ENCODE data around the gene ZBTB8A.
"Not testable (repeated sequence)": the region's sequence is repeated elsewhere in the genome, so short reads cannot be mapped to it uniquely, and the experiment has no call there.

The ZBTB8A gene

DNA sequence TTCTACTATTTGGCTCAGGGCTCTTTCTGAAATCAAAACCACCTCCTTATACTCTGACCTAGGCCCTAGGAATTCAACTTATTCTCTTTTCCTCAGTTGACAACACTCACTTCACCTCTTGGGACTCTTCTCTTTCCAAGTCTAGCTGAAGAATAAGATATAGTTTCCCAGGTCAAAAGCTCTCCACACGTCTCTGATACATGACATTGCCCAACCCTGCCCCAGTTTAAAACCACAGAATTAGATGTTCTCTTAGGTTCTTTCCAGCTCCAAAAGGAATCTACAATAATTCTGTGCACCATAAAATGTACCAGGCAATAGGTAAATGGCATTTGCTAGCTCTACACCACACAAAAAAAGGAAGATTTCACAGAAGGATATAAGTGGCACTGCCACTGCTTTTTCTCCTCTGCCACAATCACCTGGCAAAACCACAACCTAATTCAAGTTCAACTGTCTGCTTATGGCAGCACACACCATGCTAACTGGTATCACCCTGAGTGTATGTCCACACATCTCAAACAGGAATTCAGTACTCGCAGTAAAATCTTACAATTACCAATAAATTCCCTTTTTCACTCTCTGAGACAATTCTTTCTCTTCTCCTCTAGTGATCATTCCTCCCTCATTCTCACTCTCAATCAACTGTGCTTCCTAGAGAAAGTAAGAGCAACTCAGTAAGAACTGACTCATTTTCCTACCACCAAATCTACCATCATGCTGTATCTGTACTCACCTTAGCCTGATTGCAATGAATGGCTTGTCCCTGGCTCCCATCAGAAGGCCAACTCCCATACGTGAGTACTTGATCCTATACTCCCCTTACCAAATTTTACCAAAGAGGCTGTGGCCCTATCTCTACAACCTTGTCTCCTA lies 83.8 kb downstream of the ZBTB8A start:
- DNase-seq: no peak

DNA sequence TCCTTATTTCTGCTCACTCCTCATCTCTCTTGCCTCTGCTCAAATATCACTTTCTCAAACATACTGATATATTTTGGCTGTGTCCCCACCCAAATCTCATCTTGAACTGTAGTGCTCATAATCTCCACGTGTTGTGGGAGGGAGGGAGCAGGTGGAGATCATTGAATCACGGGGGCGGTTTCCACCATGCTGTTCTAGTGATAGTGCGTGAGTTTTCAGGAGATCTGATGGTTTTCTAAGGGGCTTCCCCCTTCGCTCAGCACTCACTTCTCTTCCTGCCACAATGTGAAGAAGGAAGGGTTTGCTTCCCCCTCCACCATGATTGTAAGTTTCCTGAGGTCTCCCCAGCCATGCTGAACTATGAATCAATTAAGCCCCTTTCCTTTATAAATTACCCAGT lies 84.5 kb downstream of the ZBTB8A start:
- no peak for DNase-seq

DNA sequence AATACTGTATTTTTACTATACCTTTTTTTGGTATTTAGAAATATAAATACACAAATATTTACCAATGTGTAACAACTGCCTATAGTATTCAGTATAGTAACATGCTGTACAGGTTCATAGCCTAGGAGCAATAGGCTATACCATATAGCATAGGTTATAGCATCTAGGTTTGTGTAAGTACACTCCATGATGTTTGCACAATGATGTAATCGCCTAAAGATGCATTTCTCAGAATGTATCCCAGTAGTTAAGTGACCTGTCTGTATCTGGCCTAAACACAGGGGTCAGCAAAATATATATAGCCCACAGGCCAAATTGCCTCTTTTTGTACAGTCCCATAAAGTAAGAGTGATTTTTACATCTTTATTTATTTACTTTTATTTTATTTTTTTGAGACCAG lies 86.9 kb downstream of the ZBTB8A start:
- peak; percentile 2 for DNase-seq

DNA sequence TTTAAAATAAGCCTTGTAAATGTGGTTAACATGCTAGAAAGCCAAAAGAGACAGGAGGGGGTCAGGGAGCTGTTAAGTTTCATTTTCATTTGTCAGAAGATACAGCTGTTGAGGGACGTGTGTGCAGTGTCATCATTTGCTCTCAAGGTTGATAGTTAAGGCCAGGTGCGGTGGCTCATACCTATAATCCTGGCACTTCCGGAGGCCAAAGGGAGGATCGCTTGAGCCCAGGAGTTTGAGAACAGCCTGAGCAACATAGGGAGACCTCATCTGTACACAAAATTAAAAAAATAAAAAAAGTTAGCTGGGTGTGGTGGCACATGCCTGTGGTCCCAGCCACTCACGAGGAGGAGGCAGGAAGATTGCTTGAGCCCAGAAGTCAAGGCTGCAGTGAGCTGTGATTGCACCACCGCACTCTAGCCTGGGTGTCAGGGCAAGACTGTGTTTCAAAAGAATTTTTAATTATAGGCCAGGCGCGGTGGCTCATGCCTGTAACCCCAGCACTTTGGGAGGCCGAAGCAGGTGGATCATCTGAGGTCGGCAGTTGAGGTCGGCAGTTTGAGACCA lies 88.5 kb downstream of the ZBTB8A start:
- no peak for DNase-seq

DNA sequence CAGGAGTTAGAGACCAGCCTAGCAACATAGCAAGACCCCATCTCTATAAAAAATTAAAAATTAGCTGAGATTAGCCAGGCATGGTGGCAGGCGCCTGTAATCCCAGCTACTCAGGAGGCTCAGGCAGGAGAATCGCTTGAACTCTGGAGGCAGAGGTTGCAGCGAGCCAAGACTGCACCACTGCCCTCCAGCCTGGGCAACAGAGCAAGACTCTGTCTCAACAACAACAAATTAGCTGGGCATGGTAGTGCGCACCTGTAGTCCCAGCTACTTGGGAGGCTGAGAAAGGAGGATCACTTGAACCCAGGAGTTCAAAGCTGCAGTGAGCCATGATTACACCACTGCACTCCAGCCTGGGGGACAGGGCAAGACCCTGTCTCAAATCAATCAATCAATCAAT lies 90.9 kb downstream of the ZBTB8A start:
- DNase-seq: not testable (repeated sequence)

DNA sequence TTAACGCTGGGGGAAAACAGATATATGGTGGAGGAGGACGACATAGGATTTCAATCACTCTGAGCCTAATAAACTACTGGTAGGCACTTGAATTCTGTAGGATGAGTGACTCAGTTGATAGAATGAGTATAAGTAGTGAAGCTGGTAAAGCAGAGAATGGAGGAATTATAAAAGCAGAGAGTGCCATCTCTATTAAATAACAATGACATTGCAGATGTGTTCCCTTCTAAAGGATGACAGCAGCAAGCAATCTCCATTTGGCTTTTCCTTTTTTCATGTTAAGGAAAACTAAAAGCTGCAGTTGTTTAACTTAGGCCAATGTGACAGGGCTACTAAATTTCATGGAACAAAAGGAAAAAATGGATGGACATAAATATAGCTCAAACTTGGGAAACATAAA lies 93.6 kb downstream of the ZBTB8A start:
- DNase-seq: no peak

DNA sequence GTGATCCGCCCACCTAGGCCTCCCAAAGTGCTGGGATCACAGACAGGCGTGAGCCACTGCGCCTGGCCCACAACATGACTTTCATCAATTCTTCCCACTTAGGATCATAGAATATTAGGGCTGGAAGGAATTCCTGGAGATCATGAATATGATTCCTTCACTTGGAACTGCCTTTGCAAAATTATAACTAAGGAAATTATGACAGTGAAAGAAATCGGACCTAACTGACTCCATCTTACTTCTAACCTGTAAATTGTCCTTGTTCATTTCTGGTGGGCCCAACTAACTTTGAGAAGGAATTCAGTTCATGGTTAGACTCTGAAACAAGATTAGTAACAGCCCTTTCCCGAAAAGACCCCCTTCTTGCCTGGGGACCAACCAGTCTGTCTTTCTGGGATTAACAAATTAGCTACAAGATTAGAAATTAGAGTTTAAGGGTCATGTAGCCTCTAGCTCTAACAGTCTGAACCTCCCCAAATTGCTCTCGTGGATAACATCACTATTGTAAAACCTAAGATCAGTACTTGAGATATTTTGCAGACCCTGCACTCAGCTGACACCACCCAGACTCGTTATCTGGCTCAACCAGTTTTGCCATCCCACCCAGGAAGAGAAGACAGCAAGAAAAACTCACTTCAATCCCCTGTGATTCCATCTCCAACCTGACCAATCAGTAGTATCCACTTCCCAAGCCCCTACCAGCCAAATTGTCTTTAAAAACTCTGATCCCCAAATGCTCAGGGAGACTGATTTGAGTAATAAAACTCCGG lies 96.5 kb downstream of the ZBTB8A start:
- DNase-seq: no peak

DNA sequence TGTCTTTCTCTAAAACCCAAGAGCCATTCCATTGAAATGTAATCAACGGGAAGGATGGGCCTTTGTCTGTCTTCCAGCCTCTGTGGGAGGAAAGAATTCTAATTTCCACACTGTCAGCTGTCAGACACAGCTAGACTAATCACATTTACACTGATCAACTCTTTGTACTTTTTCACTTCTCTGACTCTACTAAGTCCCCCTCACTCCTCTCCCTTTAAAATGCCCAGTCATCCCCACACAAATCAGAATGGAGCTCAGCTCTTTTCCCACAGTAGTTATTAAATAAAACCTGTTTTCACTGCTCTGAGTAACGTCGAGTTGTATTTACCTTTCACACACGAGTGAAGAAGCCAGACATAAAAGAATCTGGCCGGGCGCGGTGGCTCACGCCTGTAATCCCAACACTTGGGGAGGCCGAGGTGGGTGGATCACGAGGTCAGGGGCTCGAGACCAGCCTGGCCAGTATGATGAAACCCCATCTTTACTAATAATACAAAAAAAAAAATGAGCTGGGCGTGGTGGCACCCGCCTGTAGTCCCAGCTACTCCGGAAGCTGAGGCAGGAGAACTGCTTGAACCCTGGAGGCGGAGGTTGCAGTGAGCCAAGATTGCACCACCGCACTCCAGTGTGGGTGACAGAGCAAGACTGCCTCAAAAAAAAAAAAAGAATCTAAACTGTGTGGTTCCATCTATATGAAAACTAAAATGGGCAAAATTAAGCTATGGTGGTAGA lies 97.9 kb downstream of the ZBTB8A start:
- DNase-seq: no peak

DNA sequence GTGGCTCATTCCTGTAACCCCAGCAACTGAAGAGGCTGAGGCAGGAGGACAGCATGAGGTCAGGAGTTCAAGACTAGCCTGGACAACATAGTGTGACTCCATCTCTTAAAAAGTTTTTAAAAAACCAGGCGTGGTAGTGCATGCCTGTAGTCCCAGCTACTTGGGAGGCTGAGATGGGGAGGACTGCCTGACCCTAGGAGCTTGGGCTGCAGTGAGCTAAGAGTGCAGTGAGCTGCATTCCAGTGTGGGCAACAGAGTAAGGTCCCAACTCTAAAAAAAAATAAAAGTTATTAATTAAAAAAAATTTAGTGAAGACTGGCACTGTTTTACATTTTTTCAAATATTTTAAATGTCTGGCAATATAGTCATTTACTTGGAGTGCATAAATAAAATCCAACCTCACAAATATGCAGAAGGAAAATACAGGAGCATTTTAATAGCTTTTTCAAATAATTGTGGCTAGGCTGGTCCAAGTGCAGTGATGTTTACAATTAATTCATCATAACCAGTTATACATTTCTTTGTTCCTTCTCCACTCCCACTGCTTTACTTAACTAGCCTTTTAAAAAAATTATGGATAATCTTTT lies 100.4 kb downstream of the ZBTB8A start:
- no peak for DNase-seq

DNA sequence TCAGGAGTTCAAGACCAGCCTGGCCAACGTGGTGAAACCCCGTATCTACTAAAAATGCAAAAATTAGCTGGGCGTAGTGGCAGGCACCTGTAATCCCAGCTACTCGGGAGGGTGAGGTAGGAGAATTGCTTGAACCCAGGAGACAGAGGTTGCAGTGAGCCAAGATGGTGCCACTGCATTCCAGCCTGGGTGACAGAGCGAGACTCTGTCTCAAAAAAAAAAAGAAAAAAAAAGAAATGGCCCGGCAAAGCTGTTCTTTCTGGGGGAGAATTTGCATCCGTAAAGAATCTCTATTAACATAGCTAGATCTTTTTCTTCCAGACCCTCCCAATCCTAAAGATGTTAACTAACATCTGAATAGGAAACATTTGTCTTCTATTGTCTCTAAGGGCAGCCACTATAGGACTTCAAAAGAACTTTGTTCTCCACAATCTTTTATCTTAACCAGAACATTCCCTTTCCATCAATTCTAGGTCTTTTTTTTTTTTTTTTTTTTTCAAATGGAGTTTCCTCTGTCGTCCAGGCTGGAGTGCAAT lies 103.1 kb downstream of the ZBTB8A start:
- DNase-seq: not testable (repeated sequence)

DNA sequence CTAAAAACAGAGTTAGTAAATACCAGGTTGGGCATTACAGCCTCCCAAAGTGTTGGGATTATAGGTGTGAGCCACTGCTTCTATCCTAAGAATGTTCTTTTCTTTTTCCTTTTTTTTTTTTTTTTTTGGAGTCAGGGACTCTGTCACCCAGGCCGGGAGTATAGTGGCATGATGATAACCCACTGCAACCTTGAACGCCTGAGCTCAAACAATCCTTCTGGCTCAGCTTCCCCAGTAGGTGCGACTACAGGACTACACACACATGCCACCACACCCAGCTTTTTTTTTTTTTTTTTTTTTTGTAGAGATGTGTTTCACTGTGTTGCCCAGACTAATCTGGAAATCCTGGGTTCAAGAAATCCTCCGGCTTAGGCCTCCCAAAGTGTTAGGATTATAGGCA lies 105.2 kb downstream of the ZBTB8A start:
- no peak for DNase-seq

DNA sequence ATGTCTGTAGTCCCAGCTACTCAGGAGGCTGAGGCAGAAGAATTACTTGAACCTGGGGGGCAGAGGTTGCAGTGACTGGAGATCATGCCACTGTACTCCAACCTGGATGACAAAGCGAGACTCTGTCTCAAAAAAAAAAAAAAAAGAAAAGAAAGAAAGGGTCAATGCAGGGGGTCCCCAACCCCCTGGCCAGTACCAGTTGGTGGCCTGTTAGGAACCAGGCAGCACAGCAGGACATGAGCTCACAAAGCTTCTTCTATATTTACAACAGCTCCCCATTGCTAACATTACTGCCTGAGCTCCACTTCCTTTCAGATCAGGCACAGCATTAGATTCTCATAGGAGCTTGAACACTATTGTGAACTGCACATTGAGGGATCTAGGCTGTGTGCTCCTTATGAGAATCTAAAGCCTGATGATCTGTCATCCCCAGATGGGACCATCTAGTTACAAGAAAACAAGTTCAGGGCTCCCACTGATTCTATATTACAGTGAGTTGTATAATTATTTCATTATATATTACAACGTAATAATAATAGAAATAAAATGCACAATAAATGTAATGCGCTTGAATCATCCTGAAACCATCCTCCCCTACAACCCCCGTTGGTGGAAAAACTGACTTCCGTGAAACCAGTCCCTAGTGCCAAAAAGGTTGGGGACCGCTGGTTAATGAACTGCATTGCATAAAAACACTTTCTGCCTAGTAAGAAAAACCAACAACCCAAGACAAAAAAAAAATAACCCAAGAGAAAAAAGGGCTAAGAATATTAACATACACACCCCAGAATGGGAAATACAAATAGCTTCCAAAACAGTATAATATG lies 108.3 kb downstream of the ZBTB8A start:
- DNase-seq: peak; percentile 7

DNA sequence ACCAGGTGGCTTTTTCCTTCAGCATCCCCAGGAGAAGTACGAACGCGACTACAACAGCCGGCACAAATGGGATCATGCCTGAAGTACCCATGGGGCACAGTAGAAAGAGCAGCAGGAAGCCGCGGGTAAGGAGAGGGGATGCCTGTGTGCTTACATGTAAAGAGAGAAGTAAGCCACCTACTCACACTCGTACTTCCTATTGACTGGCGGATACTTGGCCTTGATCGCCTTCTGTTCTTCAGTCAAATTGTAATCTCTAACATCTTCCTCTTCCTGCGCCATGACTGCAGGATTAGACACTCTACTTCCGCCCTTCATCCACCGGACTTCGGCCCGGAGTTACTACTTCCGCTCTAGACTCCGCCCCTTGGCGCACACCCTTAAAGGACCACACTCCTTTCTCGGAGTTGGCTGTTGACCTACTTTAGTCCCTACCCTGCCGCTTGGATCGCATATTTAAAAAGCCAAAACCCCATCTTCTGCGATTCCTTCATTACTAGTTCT lies 111.1 kb downstream of the ZBTB8A start, which contains the start of gene ZBTB8OS:
Gene ZBTB8OS (minus strand): TSS at position 303 of the 504 bp plus-strand sequence. CDS start 21 bp downstream, at position 282.
- peak; percentile 92 for DNase-seq

DNA sequence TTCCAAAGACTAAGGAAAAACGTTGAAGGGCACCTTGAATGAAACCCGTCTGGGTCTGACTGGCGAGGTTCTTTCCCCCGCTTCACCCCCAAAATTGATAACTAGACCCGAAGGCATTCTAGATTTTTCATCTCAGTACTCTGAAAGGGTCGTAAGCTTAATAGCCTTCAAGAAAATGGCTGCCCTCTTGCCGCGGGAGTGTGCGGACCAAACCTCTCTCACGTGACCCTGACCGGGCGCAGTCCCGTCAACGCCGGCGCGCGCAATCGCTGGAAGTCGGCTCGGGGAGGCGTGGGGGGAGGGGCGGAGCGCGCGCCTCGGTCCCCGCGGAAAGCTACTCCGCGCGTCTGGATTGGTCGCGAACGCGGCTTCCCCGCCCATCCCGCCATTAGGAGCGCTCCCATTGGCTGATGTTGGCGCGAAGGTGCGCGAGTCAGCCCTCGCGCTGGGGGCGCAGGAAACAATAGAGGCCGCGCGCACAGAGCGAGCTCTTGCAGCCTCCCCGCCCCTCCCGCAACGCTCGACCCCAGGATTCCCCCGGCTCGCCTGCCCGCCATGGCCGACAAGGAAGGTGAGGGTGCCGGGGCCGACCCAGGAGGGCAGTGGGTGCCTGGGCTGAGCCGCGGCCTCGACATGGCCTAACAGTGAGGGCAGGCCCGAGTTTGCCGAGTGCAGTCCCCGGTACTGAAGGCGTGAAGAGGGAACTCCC lies 111.7 kb downstream of the ZBTB8A start, which contains the start of gene RBBP4:
Gene RBBP4 (plus strand): TSS at position 457 of the 709 bp plus-strand sequence. CDS start 99 bp downstream, at position 556.
- DNase-seq: peak; percentile 96

DNA sequence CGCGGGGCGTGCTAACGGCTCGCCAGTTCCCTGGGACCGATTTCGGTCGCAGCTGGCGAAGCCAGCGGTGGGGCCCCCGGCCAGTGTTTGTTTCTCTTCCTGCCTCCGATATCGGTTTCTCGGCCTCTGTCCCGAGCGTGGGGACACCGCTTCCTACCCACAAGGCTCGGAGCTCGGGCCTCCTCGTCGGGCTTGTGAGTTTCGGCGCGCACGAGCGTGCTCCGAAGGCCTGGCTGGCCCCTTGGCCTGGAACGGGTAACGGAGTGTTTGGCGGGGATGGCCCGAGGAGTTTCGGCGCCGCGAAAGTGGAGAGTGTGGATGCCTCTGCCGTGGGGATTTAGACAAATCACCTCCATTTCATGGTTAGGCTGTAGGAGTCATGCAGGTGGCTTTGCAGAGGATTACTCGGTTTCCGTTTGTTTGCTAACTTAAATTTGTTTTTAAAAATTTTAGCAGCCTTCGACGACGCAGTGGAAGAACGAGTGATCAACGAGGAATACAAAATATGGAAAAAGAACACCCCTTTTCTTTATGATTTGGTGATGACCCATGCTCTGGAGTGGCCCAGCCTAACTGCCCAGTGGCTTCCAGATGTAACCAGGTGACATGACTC lies 112.3 kb downstream of the ZBTB8A start:
- DNase-seq: peak; percentile 70

DNA sequence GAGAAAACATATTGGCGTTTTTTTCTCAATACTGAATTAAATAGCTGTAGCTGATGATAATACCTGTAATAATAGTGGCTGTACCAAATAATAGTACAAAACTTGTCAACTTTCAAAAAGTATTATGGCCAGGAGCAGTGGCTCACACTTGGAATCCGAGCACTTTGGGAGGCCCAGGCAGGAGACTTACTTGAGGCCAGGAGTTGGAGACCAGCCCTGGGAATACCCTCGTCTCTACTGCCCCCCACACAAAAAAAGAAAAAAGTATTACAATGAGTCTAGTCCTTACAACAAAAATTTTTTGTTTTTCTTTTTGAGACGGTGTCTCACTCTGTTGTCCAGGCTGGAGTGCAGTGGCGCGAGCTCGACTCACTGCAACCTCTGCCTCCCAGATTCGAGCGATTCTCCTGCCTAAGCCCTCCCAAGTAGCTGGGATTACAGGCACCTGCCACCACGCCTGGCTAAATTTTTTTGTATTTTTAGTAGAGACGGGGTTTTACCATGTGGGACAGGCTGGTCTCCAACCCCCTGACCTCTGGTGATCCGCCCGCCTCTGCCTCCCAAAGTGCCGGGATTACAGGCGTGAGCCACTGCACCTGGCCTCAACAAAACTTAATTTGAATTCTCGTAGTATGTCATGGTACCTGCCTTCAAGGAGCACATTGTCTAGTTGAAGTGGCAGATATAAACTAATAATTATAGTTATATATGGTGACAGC lies 113.2 kb downstream of the ZBTB8A start:
- DNase-seq: peak; percentile 4
